ENCODE measurements around the gene TMEM51.

Gene TMEM51

GRCh38 chr1:15201221-15201620, 47.7 kb downstream of the TMEM51 start:
- no peak for TF ChIP-seq CTCF (IDR thresholded peaks at IDR 0.05; ENCODE audit: insufficient read depth, low read depth, low read length, missing control alignments)

GRCh38 chr1:15201849-15202551, 48.5 kb downstream of the TMEM51 start:
- no peak for TF ChIP-seq CTCF (IDR thresholded peaks at IDR 0.05; ENCODE audit: insufficient read depth, low read depth, low read length, missing control alignments)
- peak; percentile 46 for DNase-seq (ENCODE audit: low read depth)

More at GRCh38 chr1:15201221-15201620, 47.7 kb downstream of the TMEM51 start:
- H3K4me3 ChIP-seq (ENCODE audit: low read length), result no peak overlapping the region
- no peak for DNase-seq (ENCODE audit: low read depth)

GRCh38 chr1:15204931-15205330, 51.4 kb downstream of the TMEM51 start:
- no peak for TF ChIP-seq CTCF (IDR thresholded peaks at IDR 0.05; ENCODE audit: insufficient read depth, low read depth, low read length, missing control alignments)
- no peak overlapping the region for H3K4me3 ChIP-seq (ENCODE audit: low read length)
- no peak for DNase-seq (ENCODE audit: low read depth)

More at GRCh38 chr1:15201849-15202551, 48.5 kb downstream of the TMEM51 start:
- H3K4me3 ChIP-seq (ENCODE audit: low read length), result no peak overlapping the region

GRCh38 chr1:15205586-15206346, 52.2 kb downstream of the TMEM51 start:
- no peak overlapping the region for H3K4me3 ChIP-seq (ENCODE audit: low read length)
- DNase-seq (ENCODE audit: low read depth), result no peak
- no peak for TF ChIP-seq CTCF (IDR thresholded peaks at IDR 0.05; ENCODE audit: insufficient read depth, low read depth, low read length, missing control alignments)

- H3K4me3 ChIP-seq (ENCODE audit: low read length), result no peak overlapping the region
- peak; percentile 91 for DNase-seq (ENCODE audit: low read depth)
- TF ChIP-seq CTCF (IDR thresholded peaks at IDR 0.05; ENCODE audit: insufficient read depth, low read depth, low read length, missing control alignments), result no peak
Observed at GRCh38 chr1:15206418-15207030, 53.0 kb downstream of the TMEM51 start.

- no peak overlapping the region for H3K4me3 ChIP-seq (ENCODE audit: low read length)
- no peak for TF ChIP-seq CTCF (IDR thresholded peaks at IDR 0.05; ENCODE audit: insufficient read depth, low read depth, low read length, missing control alignments)
- no peak for DNase-seq (ENCODE audit: low read depth)
Observed at GRCh38 chr1:15207031-15207828, 53.7 kb downstream of the TMEM51 start.

Measured in epithelial cell of esophagus (primary cell).